Measurements from ENCODE around the gene ELP4.
"Not testable (repeated sequence)": the region's sequence is repeated elsewhere in the genome, so short reads cannot be mapped to it uniquely, and the experiment has no call there.

The ELP4 gene

GRCh38 chr11:31664954-31665353 lies 155.4 kb downstream of the ELP4 start:
- Histone ChIP-seq H3K9me3 (ENCODE audit: control extremely low read depth in 1 of 5, control insufficient read depth in 4 of 5, insufficient read depth in 2 of 5, low read depth in 1 of 5, low read length in 4 of 5) (no peaks in the 10 kb centered on the region), H3K36me3 (ENCODE audit: control insufficient read depth in 4 of 4, insufficient read depth in 4 of 4, low read length in 3 of 4) (peaks cover 0 to 2% (median 0%) of the 10 kb centered on the region in 4 experiments), H3K4me3 (ENCODE audit: control insufficient read depth in 1 of 7, extremely low read depth in 1 of 7, insufficient read depth in 4 of 7, low read depth in 2 of 7, low read length in 6 of 7) (no peak overlapping the region), H3K4me1 (ENCODE audit: control extremely low read depth in 1 of 4, control insufficient read depth in 4 of 4, insufficient read depth in 4 of 4, low read length in 3 of 4) (no peaks in the 10 kb centered on the region), H3K27ac (ENCODE audit: insufficient read depth in 1 of 2, low read depth in 1 of 2, low read length in 2 of 2, poor library complexity in 1 of 2, severe bottlenecking in 2 of 2) (no peak overlapping the region), H3K27me3 (replicated peaks in 2 of 5; ENCODE audit: control insufficient read depth in 4 of 5, insufficient read depth in 5 of 5, low read length in 4 of 5) (no peaks in the 10 kb centered on the region)
- ChIA-PET CTCF (no interaction called here), POLR2A (no interaction called here)
- DNase-seq: no peak
- WGBS (ENCODE audit: insufficient coverage): 100% methylated on average over 2 of the region's 3 CpGs

GRCh38 chr11:31671681-31672080 lies 162.1 kb downstream of the ELP4 start:
- Histone ChIP-seq H3K36me3 (ENCODE audit: control insufficient read depth in 4 of 4, insufficient read depth in 4 of 4, low read length in 3 of 4) (no peaks in the 10 kb centered on the region), H3K4me1 (ENCODE audit: control extremely low read depth in 1 of 4, control insufficient read depth in 4 of 4, insufficient read depth in 4 of 4, low read length in 3 of 4) (no peaks in the 10 kb centered on the region), H3K4me3 (ENCODE audit: control insufficient read depth in 1 of 7, extremely low read depth in 1 of 7, insufficient read depth in 4 of 7, low read depth in 2 of 7, low read length in 6 of 7) (no peak overlapping the region), H3K27ac (ENCODE audit: insufficient read depth in 1 of 2, low read depth in 1 of 2, low read length in 2 of 2, poor library complexity in 1 of 2, severe bottlenecking in 2 of 2) (no peak overlapping the region), H3K27me3 (replicated peaks in 2 of 5; ENCODE audit: control insufficient read depth in 4 of 5, insufficient read depth in 5 of 5, low read length in 4 of 5) (no peaks in the 10 kb centered on the region), H3K9me3 (ENCODE audit: control extremely low read depth in 1 of 5, control insufficient read depth in 4 of 5, insufficient read depth in 2 of 5, low read depth in 1 of 5, low read length in 4 of 5) (no peaks in the 10 kb centered on the region)
- no peak for DNase-seq
- 100% methylated on average over 1 of the region's 2 CpGs for WGBS (ENCODE audit: insufficient coverage)
- ChIA-PET CTCF (no interaction called here), POLR2A (no interaction called here)

- H3K4me1 ChIP-seq (ENCODE audit: control extremely low read depth in 1 of 4, control insufficient read depth in 4 of 4, insufficient read depth in 4 of 4, low read length in 3 of 4); DNase-seq; POLR2A ChIA-PET; H3K27ac ChIP-seq (ENCODE audit: insufficient read depth in 1 of 2, low read depth in 1 of 2, low read length in 2 of 2, poor library complexity in 1 of 2, severe bottlenecking in 2 of 2); H3K4me3 ChIP-seq (ENCODE audit: control insufficient read depth in 1 of 7, extremely low read depth in 1 of 7, insufficient read depth in 4 of 7, low read depth in 2 of 7, low read length in 6 of 7); H3K27me3 ChIP-seq (replicated peaks in 2 of 5; ENCODE audit: control insufficient read depth in 4 of 5, insufficient read depth in 5 of 5, low read length in 4 of 5); H3K36me3 ChIP-seq (ENCODE audit: control insufficient read depth in 4 of 4, insufficient read depth in 4 of 4, low read length in 3 of 4); H3K9me3 ChIP-seq (ENCODE audit: control extremely low read depth in 1 of 5, control insufficient read depth in 4 of 5, insufficient read depth in 2 of 5, low read depth in 1 of 5, low read length in 4 of 5): not testable (repeated sequence)
- 100% methylated on average over 1 of the region's 3 CpGs for WGBS (ENCODE audit: insufficient coverage)
- CTCF ChIA-PET: interaction anchor here (1.1 kb wide), 1 partner anchor 9 kb away, joined by 3 read pairs; no protein-coding TSS in a partner anchor
Measured at GRCh38 chr11:31673108-31673507, 163.5 kb downstream of the ELP4 start.

GRCh38 chr11:31676280-31676982 lies 166.9 kb downstream of the ELP4 start:
- H3K27ac ChIP-seq (ENCODE audit: insufficient read depth in 1 of 2, low read depth in 1 of 2, low read length in 2 of 2, poor library complexity in 1 of 2, severe bottlenecking in 2 of 2): no peak overlapping the region
- H3K4me1 ChIP-seq (ENCODE audit: control extremely low read depth in 1 of 4, control insufficient read depth in 4 of 4, insufficient read depth in 4 of 4, low read length in 3 of 4): no peaks in the 10 kb centered on the region
- no CpG with 5 or more reads among the region's 1 CpG for WGBS (ENCODE audit: insufficient coverage)
- peaks cover 0 to 1% (median 0%) of the 10 kb centered on the region in 5 experiments for H3K9me3 ChIP-seq (ENCODE audit: control extremely low read depth in 1 of 5, control insufficient read depth in 4 of 5, insufficient read depth in 2 of 5, low read depth in 1 of 5, low read length in 4 of 5)
- ChIA-PET CTCF (no interaction called here), POLR2A (no interaction called here)
- no peak for DNase-seq
- no peaks in the 10 kb centered on the region for H3K27me3 ChIP-seq (replicated peaks in 2 of 5; ENCODE audit: control insufficient read depth in 4 of 5, insufficient read depth in 5 of 5, low read length in 4 of 5)
- H3K36me3 ChIP-seq (ENCODE audit: control insufficient read depth in 4 of 4, insufficient read depth in 4 of 4, low read length in 3 of 4): no peaks in the 10 kb centered on the region
- no peak overlapping the region for H3K4me3 ChIP-seq (ENCODE audit: control insufficient read depth in 1 of 7, extremely low read depth in 1 of 7, insufficient read depth in 4 of 7, low read depth in 2 of 7, low read length in 6 of 7)

DNA sequence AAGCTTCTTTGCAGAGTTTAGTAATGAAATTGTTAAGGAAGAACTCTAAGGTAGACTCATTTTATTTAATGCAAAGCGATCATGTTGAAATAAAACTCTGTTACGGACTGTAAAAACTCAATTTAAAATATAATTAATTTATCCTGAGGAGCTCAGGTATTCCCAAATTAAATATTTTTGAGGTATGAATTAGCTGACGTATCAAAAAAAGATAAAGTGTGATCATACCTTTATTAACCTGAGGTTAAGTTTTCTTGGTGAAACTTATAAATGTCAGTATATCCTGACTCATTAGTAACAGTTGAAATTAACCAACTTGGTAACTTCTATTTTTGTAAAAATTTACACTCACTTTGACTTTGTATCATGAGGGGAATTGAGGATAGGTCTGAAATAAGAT lies 171.2 kb downstream of the ELP4 start:
- Histone ChIP-seq H3K9me3 (ENCODE audit: control extremely low read depth in 1 of 5, control insufficient read depth in 4 of 5, insufficient read depth in 2 of 5, low read depth in 1 of 5, low read length in 4 of 5) (peaks cover 0 to 1% (median 0%) of the 10 kb centered on the region in 5 experiments), H3K27me3 (replicated peaks in 2 of 5; ENCODE audit: control insufficient read depth in 4 of 5, insufficient read depth in 5 of 5, low read length in 4 of 5) (no peaks in the 10 kb centered on the region), H3K36me3 (ENCODE audit: control insufficient read depth in 4 of 4, insufficient read depth in 4 of 4, low read length in 3 of 4) (no peaks in the 10 kb centered on the region), H3K27ac (ENCODE audit: insufficient read depth in 1 of 2, low read depth in 1 of 2, low read length in 2 of 2, poor library complexity in 1 of 2, severe bottlenecking in 2 of 2) (no peak overlapping the region), H3K4me3 (ENCODE audit: control insufficient read depth in 1 of 7, extremely low read depth in 1 of 7, insufficient read depth in 4 of 7, low read depth in 2 of 7, low read length in 6 of 7) (no peak overlapping the region), H3K4me1 (ENCODE audit: control extremely low read depth in 1 of 4, control insufficient read depth in 4 of 4, insufficient read depth in 4 of 4, low read length in 3 of 4) (no peaks in the 10 kb centered on the region)
- ChIA-PET POLR2A (interaction anchor here (0.7 kb wide), 1 partner anchor 40 kb away, joined by 3 read pairs; no protein-coding TSS in a partner anchor), CTCF (interaction anchor here (1.1 kb wide), 1 partner anchor 11 kb away, joined by 3 read pairs; no protein-coding TSS in a partner anchor)
- DNase-seq: no peak
- WGBS (ENCODE audit: insufficient coverage): no CpG with 5 or more reads among the region's 3 CpGs

DNA sequence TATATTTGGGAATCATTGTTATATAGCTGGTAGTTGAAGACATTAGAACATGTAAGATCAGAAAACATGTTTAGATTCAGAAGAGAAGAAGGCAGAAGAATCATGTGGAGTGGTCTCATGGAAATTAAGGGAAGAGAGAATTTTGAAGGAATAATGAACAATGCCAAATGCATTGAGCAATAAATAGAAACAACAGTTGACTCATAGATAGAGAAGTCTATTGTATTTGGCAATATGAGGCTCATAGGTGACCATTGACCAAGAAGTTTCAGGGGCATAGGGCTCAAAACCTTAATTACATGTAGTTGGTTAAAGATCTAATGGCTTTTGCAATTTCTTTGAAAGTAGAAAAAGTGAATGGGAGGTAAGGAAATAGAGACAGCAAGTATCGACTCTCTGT lies 177.7 kb downstream of the ELP4 start:
- H3K4me3 ChIP-seq (ENCODE audit: control insufficient read depth in 1 of 7, extremely low read depth in 1 of 7, insufficient read depth in 4 of 7, low read depth in 2 of 7, low read length in 6 of 7): no peak overlapping the region
- H3K36me3 ChIP-seq (ENCODE audit: control insufficient read depth in 4 of 4, insufficient read depth in 4 of 4, low read length in 3 of 4): no peaks in the 10 kb centered on the region
- no peaks in the 10 kb centered on the region for H3K4me1 ChIP-seq (ENCODE audit: control extremely low read depth in 1 of 4, control insufficient read depth in 4 of 4, insufficient read depth in 4 of 4, low read length in 3 of 4)
- no peak overlapping the region for H3K27ac ChIP-seq (ENCODE audit: insufficient read depth in 1 of 2, low read depth in 1 of 2, low read length in 2 of 2, poor library complexity in 1 of 2, severe bottlenecking in 2 of 2)
- no CpG with 5 or more reads among the region's 1 CpG for WGBS (ENCODE audit: insufficient coverage)
- POLR2A ChIA-PET: no interaction called here
- DNase-seq: no peak
- CTCF ChIA-PET: no interaction called here
- no peaks in the 10 kb centered on the region for H3K27me3 ChIP-seq (replicated peaks in 2 of 5; ENCODE audit: control insufficient read depth in 4 of 5, insufficient read depth in 5 of 5, low read length in 4 of 5)
- H3K9me3 ChIP-seq (ENCODE audit: control extremely low read depth in 1 of 5, control insufficient read depth in 4 of 5, insufficient read depth in 2 of 5, low read depth in 1 of 5, low read length in 4 of 5): no peaks in the 10 kb centered on the region

DNA sequence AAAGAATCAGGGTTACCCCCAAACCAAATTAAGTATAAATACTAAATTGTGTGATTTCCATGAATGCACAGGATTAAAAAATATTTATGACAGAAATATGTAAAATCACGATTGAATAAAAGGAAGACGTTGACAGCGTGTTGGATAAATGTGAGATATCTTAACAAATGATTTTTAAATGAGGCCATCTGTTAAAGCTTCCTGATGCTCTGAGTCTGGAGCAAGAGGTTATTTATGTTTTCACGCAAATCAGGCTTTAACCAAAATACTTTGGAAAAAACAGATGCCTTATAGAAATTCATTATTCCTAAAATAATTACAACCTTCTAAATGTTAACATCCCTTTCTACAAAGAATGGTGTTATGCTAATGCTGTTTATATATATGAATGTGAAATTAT lies 178.3 kb downstream of the ELP4 start:
- no peak for DNase-seq
- Histone ChIP-seq H3K27ac (ENCODE audit: insufficient read depth in 1 of 2, low read depth in 1 of 2, low read length in 2 of 2, poor library complexity in 1 of 2, severe bottlenecking in 2 of 2) (no peak overlapping the region), H3K36me3 (ENCODE audit: control insufficient read depth in 4 of 4, insufficient read depth in 4 of 4, low read length in 3 of 4) (no peaks in the 10 kb centered on the region), H3K27me3 (replicated peaks in 2 of 5; ENCODE audit: control insufficient read depth in 4 of 5, insufficient read depth in 5 of 5, low read length in 4 of 5) (no peaks in the 10 kb centered on the region), H3K4me1 (ENCODE audit: control extremely low read depth in 1 of 4, control insufficient read depth in 4 of 4, insufficient read depth in 4 of 4, low read length in 3 of 4) (no peaks in the 10 kb centered on the region), H3K4me3 (ENCODE audit: control insufficient read depth in 1 of 7, extremely low read depth in 1 of 7, insufficient read depth in 4 of 7, low read depth in 2 of 7, low read length in 6 of 7) (no peak overlapping the region), H3K9me3 (ENCODE audit: control extremely low read depth in 1 of 5, control insufficient read depth in 4 of 5, insufficient read depth in 2 of 5, low read depth in 1 of 5, low read length in 4 of 5) (no peaks in the 10 kb centered on the region)
- 100% methylated on average over 3 of the region's 4 CpGs for WGBS (ENCODE audit: insufficient coverage)
- POLR2A ChIA-PET: no interaction called here
- CTCF ChIA-PET: no interaction called here
